H1 (cell line): Measurements from ENCODE around the gene EXD3. TPM values are rescaled to one million over a fixed set of nuclear protein-coding genes. Genes with fewer than 3 reads are reported as not detected.
A peak's percentile ranks its signal among the peaks of the same experiment; 100 is the strongest.

Source experiments
- CTCF ChIA-PET: fragments of 300-600 bp; sonication (Branson Sonifier 250); formaldehyde crosslinking; loops from one replicate; lab custom pipeline; 2021; ENCODE audit not compliant: partially characterized antibody; lab: Charles Lee
- POLR2A ChIA-PET: fragments of 300-600 bp; sonication (Branson Sonifier 250); formaldehyde crosslinking; loops from one replicate; lab custom pipeline; 2021; ENCODE audit warnings: inconsistent platforms; ENCODE audit not compliant: partially characterized antibody; lab: Charles Lee
- DNase-seq, 2 experiments: peaks; one replicate each; pipeline versions ENCODE4 v3.0.0 to v3.0.0-alpha.2; 2010 to 2022; ENCODE audit warnings: low spot score in 2 of 2, low read depth in 1 of 2, mixed read lengths in 1 of 2
- FAIRE-seq: peaks from 2 replicates; lab custom pipeline; 2011; peaks lifted over from hg19 to GRCh38; lab: Jason Lieb, UNC
- H2AFZ ChIP-seq: 2 replicates; pipeline ENCODE4 v1.8.1; 2012; ENCODE audit warnings: low read length, inconsistent platforms
- H2AK5ac ChIP-seq: 2 replicates; pipeline ENCODE4 v1.6.1; 2013; ENCODE audit warnings: low read depth, low read length
- H2BK120ac ChIP-seq: replicated peaks from 2 replicates; pipeline ENCODE3; 2013; ENCODE audit warnings: low read depth, low read length, inconsistent platforms
- H2BK12ac ChIP-seq: 2 replicates; pipeline ENCODE4 v1.6.1; 2013; ENCODE audit warnings: low read depth, low read length
- H2BK15ac ChIP-seq: 2 replicates; pipeline ENCODE4 v1.6.1; 2013; ENCODE audit warnings: low read length
- H2BK20ac ChIP-seq: 2 replicates; pipeline ENCODE4 v1.6.1; 2013; ENCODE audit warnings: low read length
- H2BK5ac ChIP-seq: 2 replicates; pipeline ENCODE4 v1.6.1; 2013; ENCODE audit warnings: low read depth, low read length
- H3K14ac ChIP-seq: 2 replicates; pipeline ENCODE4 v1.6.1; 2013; ENCODE audit warnings: inconsistent platforms; ENCODE audit not compliant: insufficient read length
- H3K18ac ChIP-seq: 2 replicates; pipeline ENCODE4 v1.6.1; 2013; ENCODE audit warnings: low read length; ENCODE audit errors: extremely low read depth
- H3K23ac ChIP-seq: 2 replicates; pipeline ENCODE4 v1.6.1; 2013; ENCODE audit warnings: inconsistent platforms; ENCODE audit not compliant: insufficient read length
- H3K23me2 ChIP-seq: 2 replicates; pipeline ENCODE4 v1.6.1; 2013; ENCODE audit warnings: low read depth, low read length
- H3K27ac ChIP-seq: 2 replicates; pipeline ENCODE4 v1.6.1; 2011; ENCODE audit warnings: low read depth, low read length, inconsistent platforms
- H3K27me3 ChIP-seq, 4 experiments: replicated peaks in 1 of 4; 1 replicate in 1 of 4; 2 replicates in 3 of 4; pipeline versions ENCODE4 v1.6.1 to v1.8.1; 2011 to 2013; ENCODE audit warnings: low read length in 3 of 4, mild to moderate bottlenecking in 3 of 4, inconsistent platforms in 2 of 4, mixed read lengths in 2 of 4, moderate library complexity in 1 of 4; ENCODE audit not compliant: control insufficient read depth in 3 of 4, insufficient read depth in 3 of 4; ENCODE audit errors: extremely low read depth in 1 of 4
- H3K36me3 ChIP-seq, 4 experiments: 2 replicates each; pipeline versions ENCODE4 v1.6.1 to v1.8.1; 2011 to 2013; ENCODE audit warnings: mild to moderate bottlenecking in 4 of 4, low read length in 3 of 4, moderate library complexity in 2 of 4, control low read depth in 1 of 4, inconsistent platforms in 1 of 4; ENCODE audit not compliant: insufficient read depth in 4 of 4, control insufficient read depth in 2 of 4
- H3K4ac ChIP-seq: replicated peaks from 2 replicates; pipeline ENCODE3; 2013; ENCODE audit warnings: low read length, low read depth, mixed read lengths, inconsistent platforms; ENCODE audit not compliant: insufficient read length
- H3K4me1 ChIP-seq, 4 experiments: replicated peaks in 1 of 4; 1 replicate in 1 of 4; 2 replicates in 3 of 4; pipeline versions ENCODE4 v1.6.1 to v1.8.1; 2011 to 2013; ENCODE audit warnings: low read length in 3 of 4, inconsistent platforms in 2 of 4, mixed read lengths in 1 of 4; ENCODE audit not compliant: insufficient read depth in 4 of 4, control insufficient read depth in 3 of 4
- H3K4me2 ChIP-seq, 2 experiments: 2 replicates each; pipeline versions ENCODE4 v1.6.1 to v1.8.1; 2011 to 2013; ENCODE audit warnings: low read depth in 2 of 2, low read length in 2 of 2, control low read depth in 1 of 2, inconsistent platforms in 1 of 2, mild to moderate bottlenecking in 1 of 2; ENCODE audit not compliant: insufficient read depth in 1 of 2
- H3K4me3 ChIP-seq, 4 experiments: fragments of 200-600, 300-600 bp in 1 of 4; sonication (generic), shearing (Covaris generic), sonication (Bioruptor Twin) in 1 of 4; 2 replicates each; pipeline versions ENCODE4 v1.5.1 to v1.8.1; 2011 to 2016; ENCODE audit warnings: low read length in 4 of 4, low read depth in 3 of 4, control low read depth in 2 of 4, inconsistent platforms in 2 of 4, mild to moderate bottlenecking in 2 of 4, mixed read lengths in 1 of 4, moderate library complexity in 1 of 4; ENCODE audit not compliant: insufficient read depth in 2 of 4; ENCODE audit errors: extremely low read depth in 1 of 4
- H3K56ac ChIP-seq: replicated peaks from 2 replicates; pipeline ENCODE3; 2013; ENCODE audit warnings: low read depth, mild to moderate bottlenecking, mixed read lengths, low read length, inconsistent platforms; ENCODE audit not compliant: insufficient read length
- H3K79me1 ChIP-seq: 2 replicates; pipeline ENCODE4 v1.6.1; 2013; ENCODE audit warnings: low read depth, low read length, control low read depth
- H3K79me2 ChIP-seq, 2 experiments: 2 replicates each; pipeline versions ENCODE4 v1.6.1 to v1.8.1; 2012 to 2013; ENCODE audit warnings: low read length in 2 of 2, mild to moderate bottlenecking in 2 of 2, inconsistent platforms in 1 of 2; ENCODE audit not compliant: insufficient read depth in 2 of 2, control insufficient read depth in 1 of 2
- H3K9ac ChIP-seq, 4 experiments: replicated peaks in 1 of 4; 1 replicate in 1 of 4; 2 replicates in 3 of 4; pipeline versions ENCODE4 v1.6.1 to v1.8.1; 2011 to 2013; ENCODE audit warnings: low read depth in 3 of 4, low read length in 3 of 4, control low read depth in 2 of 4, mild to moderate bottlenecking in 2 of 4, moderate library complexity in 2 of 4, inconsistent platforms in 1 of 4; ENCODE audit errors: extremely low read depth in 1 of 4
- H3K9me3 ChIP-seq, 2 experiments: 2 replicates each; pipeline versions ENCODE4 v1.6.1 to v1.8.1; 2012 to 2013; ENCODE audit warnings: mild to moderate bottlenecking in 2 of 2, moderate library complexity in 2 of 2, control low read depth in 1 of 2, inconsistent platforms in 1 of 2, low read depth in 1 of 2, low read length in 1 of 2, mixed read lengths in 1 of 2; ENCODE audit not compliant: insufficient read depth in 2 of 2
- H4K20me1 ChIP-seq, 2 experiments: replicated peaks in 1 of 2; 2 replicates each; pipeline versions ENCODE3 to v1.8.1; 2011 to 2013; ENCODE audit warnings: inconsistent platforms in 2 of 2, low read length in 2 of 2, mild to moderate bottlenecking in 1 of 2; ENCODE audit not compliant: insufficient read depth in 2 of 2, control insufficient read depth in 1 of 2
- H4K5ac ChIP-seq: 2 replicates; pipeline ENCODE4 v1.6.1; 2013; ENCODE audit warnings: low read length, low read depth, mixed read lengths, inconsistent platforms; ENCODE audit not compliant: insufficient read length
- H4K8ac ChIP-seq: 2 replicates; pipeline ENCODE4 v1.8.0; 2013; ENCODE audit warnings: mild to moderate bottlenecking, moderate library complexity, low read length, inconsistent platforms; ENCODE audit not compliant: insufficient read depth; ENCODE audit errors: extremely low read depth
- H4K91ac ChIP-seq: replicated peaks from 2 replicates; pipeline ENCODE3; 2013; ENCODE audit warnings: low read length, mixed read lengths, inconsistent platforms; ENCODE audit not compliant: insufficient read length
- MAFK ChIP-seq: IDR thresholded peaks from 2 replicates; pipeline ENCODE4 v1.6.1; 2012; ENCODE audit warnings: low read depth, mild to moderate bottlenecking, improper control_type of control experiment, low read length
- PHF8 ChIP-seq: fragments of 200-600 bp; sonication (generic); conservative IDR thresholded peaks from 2 replicates; pipeline ENCODE4 v1.7.1; 2012; ENCODE audit warnings: low read depth, mild to moderate bottlenecking, inconsistent platforms, low read length, moderate library complexity
- WGBS, 2 experiments: shearing (Covaris generic) in 1 of 2; methylation state at CpG; one replicate each; pipeline versions ENCODE4 v1.1.6 to v1.1.7; 2013 to 2015; ENCODE audit warnings: low lambda C conversion rate in 2 of 2, mixed read lengths in 2 of 2, inconsistent platforms in 1 of 2, low coverage in 1 of 2, missing lambda C conversion rate in 1 of 2; ENCODE audit not compliant: insufficient replicate concordance in 2 of 2, insufficient coverage in 1 of 2, insufficient read length in 1 of 2; ENCODE audit errors: extremely low coverage in 1 of 2, missing lambda C conversion rate in 1 of 2; 5-methylcytosine and 5-hydroxymethylcytosine counted together
- polyA plus RNA-seq, 7 experiments: library from polyadenylated mRNA; depleted of rRNA in 3 of 7; stranded (reverse) in 5 of 7; unstranded in 2 of 7; fragments of >200 nt in 5 of 7; fragments of 200-250 nt in 2 of 7; gene quantifications; 1 replicate in 5 of 7; 2 replicates in 1 of 7; 4 replicates in 1 of 7; pipeline versions ENCODE4 v1.2.1 to v1.2.3, GENCODE V29; 2011 to 2013; ENCODE audit warnings: missing spikeins in 2 of 7, mixed read lengths in 2 of 7
- total RNA-seq: library from RNA; stranded (reverse); fragmentation: NEBNext Ultra II Directional; extraction: Animal tissue kit (Norgen Biotek cat#: 25700); gene quantifications from 2 replicates; pipeline ENCODE4 v1.2.1, GENCODE V29; 2021

EXD3 gene
- total and polyA plus RNA-seq, 2 of the 8 experiments (the other 6 are each of a cell fraction or from before 2014, with no cell fraction given): 7.2 to 9.4 TPM

- peaks cover 0 to 3% of the 10 kb centered on the region in 2 experiments; a peak in 1 of 4 replicates for H3K79me2 ChIP-seq
- H2BK5ac ChIP-seq: no peak overlapping the region
- peaks cover 0 to 44% (median 35%) of the 10 kb centered on the region in 4 experiments; a peak in 6 of 7 replicates for H3K4me1 ChIP-seq
- H3K9ac ChIP-seq: no peak overlapping the region
- TF ChIP-seq MAFK: peak; percentile 7; the same call in 1 of the 2 replicates
- TF ChIP-seq PHF8: no peak
- no peak overlapping the region; the same call in 1 of the 2 replicates for H4K8ac ChIP-seq
- no peaks in the 10 kb centered on the region for H3K9me3 ChIP-seq
- no peak overlapping the region for H2BK15ac ChIP-seq
- H3K79me1 ChIP-seq: peaks cover 3% of the 10 kb centered on the region
- no peak overlapping the region for H3K56ac ChIP-seq
- no peak overlapping the region for H3K23ac ChIP-seq
- POLR2A ChIA-PET: interaction anchor here (1.3 to 10.0 kb wide), 3 partner anchors 11 to 62 kb away, joined by 4 to 129 read pairs (median 6); partner anchors contain the start of gene TOR4A
- peaks cover 0 to 3% of the 10 kb centered on the region in 2 experiments for H4K20me1 ChIP-seq
- H2BK12ac ChIP-seq: peak overlapping the region; percentile 12; the same call in 1 of the 2 replicates
- CTCF ChIA-PET: interaction anchor here (1.2 to 4.7 kb wide), 9 partner anchors 8 to 110 kb away, joined by 3 to 55 read pairs (median 3); no protein-coding TSS in a partner anchor
- H2AK5ac ChIP-seq: no peak overlapping the region
- DNase-seq: no peak
- no peak overlapping the region for H2BK20ac ChIP-seq
- H3K36me3 ChIP-seq: no peaks in the 10 kb centered on the region
- H4K5ac ChIP-seq: no peak overlapping the region
- no peak overlapping the region for H2AFZ ChIP-seq
- WGBS, 2 experiments: 75% methylated on average over 11 of the region's 16 CpGs; no CpG with 5 or more reads in 1 of the 2 experiments
- no peak overlapping the region for H4K91ac ChIP-seq
- peaks cover 11% of the 10 kb centered on the region for H3K23me2 ChIP-seq
- FAIRE-seq: no peak
- peaks cover 0 to 16% (median 7%) of the 10 kb centered on the region in 4 experiments; a peak in 5 of 7 replicates for H3K27me3 ChIP-seq
- no peak overlapping the region for H3K27ac ChIP-seq
- no peak overlapping the region; the same call in 1 of the 2 replicates for H3K18ac ChIP-seq
- H3K4ac ChIP-seq: no peak overlapping the region
- H3K4me3 ChIP-seq: no peak overlapping the region
- H2BK120ac ChIP-seq: no peak overlapping the region
- H3K14ac ChIP-seq: no peak overlapping the region
- no peak overlapping the region for H3K4me2 ChIP-seq
Measured at GRCh38 chr9:137304383-137305059, 118.4 kb downstream of the EXD3 start.
